Progenitor cell of endocrine pancreas (in vitro differentiated cells): ENCODE data around the gene GPER1. TPM values are rescaled to one million over a fixed set of nuclear protein-coding genes. Genes with fewer than 3 reads are reported as not detected.

Experiments used
- DNase-seq: peaks from one replicate; pipeline ENCODE4 v3.0.0; 2021; ENCODE audit warnings: low spot score; ENCODE audit not compliant: unreplicated experiment
- H3K27ac Mint-ChIP-seq: 2 replicates; pipeline ENCODE4 v1.8.0; 2021; ENCODE audit warnings: mild to moderate bottlenecking, moderate library complexity, mixed read lengths
- H3K27me3 Mint-ChIP-seq: 2 replicates; pipeline ENCODE4 v1.8.0; 2021; ENCODE audit warnings: mixed read lengths
- H3K36me3 Mint-ChIP-seq: 2 replicates; pipeline ENCODE4 v1.8.0; 2022; ENCODE audit warnings: mixed read lengths; ENCODE audit not compliant: insufficient read depth
- H3K4me1 Mint-ChIP-seq: 2 replicates; pipeline ENCODE4 v1.8.0; 2021; ENCODE audit warnings: low read depth, mixed read lengths
- H3K4me3 Mint-ChIP-seq: 2 replicates; pipeline ENCODE4 v1.8.0; 2021; ENCODE audit warnings: low read depth, mild to moderate bottlenecking, moderate library complexity, mixed read lengths
- H3K9me3 Mint-ChIP-seq: 2 replicates; pipeline ENCODE4 v1.8.0; 2021; ENCODE audit warnings: low read depth, mixed read lengths
- total RNA-seq: library from RNA; stranded (reverse); gene quantifications from 2 replicates; pipeline ENCODE4 v1.2.1, GENCODE V29; 2021
- TF ChIP-seq, protein P1 (sequence below): fragments of 200-600 bp; sonication (generic); IDR thresholded peaks from one replicate; pipeline ENCODE4 v1.5.0; 2021; ENCODE audit warnings: antibody characterized with exemption, mild to moderate bottlenecking; ENCODE audit not compliant: unreplicated experiment

GPER1 gene
- total RNA-seq, 1 donor from 2014 or later, result 0.50 TPM

DNA sequence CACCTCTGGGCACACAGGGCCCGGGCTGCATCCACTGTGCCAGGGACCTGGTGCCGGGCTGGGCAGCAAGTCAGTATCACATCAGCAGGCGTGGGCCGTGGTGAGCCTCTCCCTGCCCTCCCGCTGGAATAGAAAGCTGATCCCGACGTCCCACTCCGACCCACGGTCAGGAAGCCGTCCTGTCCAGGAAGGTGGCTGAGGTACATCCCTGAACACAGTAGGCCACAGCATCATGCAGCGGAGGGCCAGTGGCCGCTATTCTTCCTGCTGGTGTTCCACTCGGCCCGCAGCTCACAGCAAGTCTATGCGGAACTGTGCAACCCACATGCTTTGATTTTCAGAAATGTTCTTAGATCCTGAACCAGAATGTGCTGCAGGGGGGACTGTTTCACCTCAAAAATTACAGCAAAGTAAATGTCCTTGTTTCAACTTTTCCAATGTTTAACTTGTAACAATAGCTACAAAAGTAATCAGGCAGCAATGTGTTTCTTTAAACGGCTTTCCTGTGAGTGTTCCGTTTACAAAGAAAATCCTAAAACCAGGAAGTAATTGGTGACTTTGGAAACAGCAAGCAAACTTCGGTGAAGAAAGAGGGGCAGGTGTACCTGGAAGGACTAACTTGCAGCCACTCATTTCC lies 44.2 kb upstream of the GPER1 start:
- Mint-ChIP-seq H3K4me3 (peak overlapping the region; percentile 64), H3K27me3 (peaks cover 4% of the 10 kb centered on the region)

DNA sequence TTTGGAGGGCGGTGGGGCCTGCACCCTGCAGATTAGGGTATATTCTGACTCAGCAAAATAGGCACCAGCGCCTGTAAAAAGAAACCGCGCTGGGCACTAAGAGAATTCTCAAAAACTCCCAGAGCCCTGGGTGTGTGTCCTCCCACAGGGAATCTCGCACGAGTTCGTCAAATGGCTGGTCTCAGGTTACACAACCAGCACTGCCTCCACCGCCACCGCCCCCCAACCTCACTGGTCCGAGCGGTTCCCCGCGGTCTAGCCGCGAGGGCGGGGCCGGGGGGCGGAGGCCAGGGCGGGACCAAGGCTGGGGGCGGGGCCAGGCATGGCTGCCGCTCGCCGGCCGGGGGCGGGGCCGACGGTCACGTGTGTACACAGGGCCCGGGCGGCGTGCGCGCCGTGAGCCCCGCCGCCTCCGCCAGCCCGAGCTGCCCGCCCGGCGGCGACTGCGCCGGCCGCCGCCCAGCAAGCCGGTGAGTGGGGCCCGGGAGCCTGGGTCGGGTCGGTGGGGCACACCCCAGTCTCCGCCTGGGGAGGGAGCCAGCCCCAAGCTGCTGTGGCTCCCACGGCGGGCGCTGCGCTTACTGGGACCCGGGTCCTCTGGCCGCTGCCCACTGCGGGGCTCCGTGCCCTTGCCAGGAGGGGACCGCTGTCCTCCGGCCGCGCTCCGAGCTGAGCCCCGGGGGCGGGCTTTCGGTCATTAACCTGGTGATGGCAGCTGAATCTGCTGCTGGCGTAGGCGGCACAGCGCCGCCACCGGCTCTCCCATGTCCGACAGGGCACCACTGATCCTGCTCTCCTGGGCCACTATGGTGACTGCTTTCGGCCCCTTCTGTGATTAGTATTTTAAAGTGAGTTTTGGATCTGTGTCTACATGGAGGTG lies 43.5 kb upstream of the GPER1 start, which contains the start of gene GPR146:
Gene GPR146, plus strand, starts transcription at position 358 of the 880 bp plus-strand sequence. CDS start 12,970 bp downstream, outside the sequence.
- peak; percentile 98 for DNase-seq
- TF ChIP-seq, protein P1, sequence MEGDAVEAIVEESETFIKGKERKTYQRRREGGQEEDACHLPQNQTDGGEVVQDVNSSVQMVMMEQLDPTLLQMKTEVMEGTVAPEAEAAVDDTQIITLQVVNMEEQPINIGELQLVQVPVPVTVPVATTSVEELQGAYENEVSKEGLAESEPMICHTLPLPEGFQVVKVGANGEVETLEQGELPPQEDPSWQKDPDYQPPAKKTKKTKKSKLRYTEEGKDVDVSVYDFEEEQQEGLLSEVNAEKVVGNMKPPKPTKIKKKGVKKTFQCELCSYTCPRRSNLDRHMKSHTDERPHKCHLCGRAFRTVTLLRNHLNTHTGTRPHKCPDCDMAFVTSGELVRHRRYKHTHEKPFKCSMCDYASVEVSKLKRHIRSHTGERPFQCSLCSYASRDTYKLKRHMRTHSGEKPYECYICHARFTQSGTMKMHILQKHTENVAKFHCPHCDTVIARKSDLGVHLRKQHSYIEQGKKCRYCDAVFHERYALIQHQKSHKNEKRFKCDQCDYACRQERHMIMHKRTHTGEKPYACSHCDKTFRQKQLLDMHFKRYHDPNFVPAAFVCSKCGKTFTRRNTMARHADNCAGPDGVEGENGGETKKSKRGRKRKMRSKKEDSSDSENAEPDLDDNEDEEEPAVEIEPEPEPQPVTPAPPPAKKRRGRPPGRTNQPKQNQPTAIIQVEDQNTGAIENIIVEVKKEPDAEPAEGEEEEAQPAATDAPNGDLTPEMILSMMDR, result peak; percentile 71
- Mint-ChIP-seq H3K4me3 (peak within 1 kb of the TSS; percentile 70), H3K36me3 (no peaks in the 10 kb centered on the region), H3K27me3 (peaks cover 4% of the 10 kb centered on the region), H3K4me1 (peaks cover 48% of the 10 kb centered on the region), H3K9me3 (no peaks in the 10 kb centered on the region), H3K27ac (peak within 1 kb of the TSS; percentile 96)

More for the DNA sequence above, 44.2 kb upstream of the GPER1 start:
- TF ChIP-seq, protein P1, result no peak
- no peak for DNase-seq
- Mint-ChIP-seq H3K27ac (peak overlapping the region; percentile 96), H3K36me3 (no peaks in the 10 kb centered on the region), H3K9me3 (no peaks in the 10 kb centered on the region), H3K4me1 (peaks cover 48% of the 10 kb centered on the region)

DNA sequence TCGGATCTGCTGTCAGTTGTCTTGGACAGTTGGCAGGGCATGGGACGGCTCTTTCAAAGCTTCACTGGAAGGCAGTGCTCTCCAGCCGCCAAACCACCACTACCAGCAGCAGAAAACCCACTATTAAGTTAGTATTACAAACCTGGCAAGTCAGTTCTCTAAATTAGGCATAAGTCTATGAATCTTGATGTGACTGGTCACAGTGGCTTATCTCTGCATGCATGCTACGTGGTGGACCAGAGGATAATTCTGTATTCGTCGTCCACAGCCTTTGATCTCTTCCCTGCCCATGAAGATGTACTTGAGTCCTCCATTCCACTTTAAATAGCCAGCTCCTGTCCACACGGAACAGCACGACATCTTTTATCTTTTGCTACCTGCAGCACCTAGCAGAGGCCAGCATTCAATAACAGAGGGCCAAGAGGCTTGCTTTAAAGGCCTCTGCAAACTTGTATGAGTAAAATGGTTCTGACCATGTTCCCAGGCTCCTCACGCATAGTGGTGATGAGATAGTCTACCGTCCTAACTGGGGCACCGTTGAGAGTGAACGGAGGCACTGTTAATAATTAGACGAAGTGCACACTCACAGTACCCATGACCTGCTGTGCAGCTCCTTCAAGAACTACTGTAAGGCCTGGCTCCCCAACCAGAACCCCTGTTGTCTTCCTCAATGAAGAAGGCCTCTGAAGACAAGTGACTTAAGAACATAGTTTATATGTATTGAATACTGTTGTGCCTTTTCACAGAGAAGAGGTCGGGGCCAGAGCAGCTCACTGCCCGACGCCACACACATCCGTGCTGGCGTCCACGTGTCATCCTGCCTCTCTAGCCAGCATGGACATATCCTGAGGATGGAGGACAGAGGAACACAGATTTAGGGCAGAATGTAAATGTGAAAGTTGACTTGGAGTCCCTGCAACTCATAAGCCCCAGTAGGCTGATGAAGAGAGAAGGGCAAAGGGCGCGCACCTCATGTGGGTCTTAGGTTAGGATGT lies 42.5 kb upstream of the GPER1 start:
- Mint-ChIP-seq H3K27me3 (peaks cover 4% of the 10 kb centered on the region), H3K9me3 (no peaks in the 10 kb centered on the region), H3K27ac (peak overlapping the region; percentile 53), H3K4me1 (peaks cover 48% of the 10 kb centered on the region), H3K4me3 (peak overlapping the region; percentile 70), H3K36me3 (no peaks in the 10 kb centered on the region)
- TF ChIP-seq, protein P1, result no peak
- DNase-seq, result no peak

DNA sequence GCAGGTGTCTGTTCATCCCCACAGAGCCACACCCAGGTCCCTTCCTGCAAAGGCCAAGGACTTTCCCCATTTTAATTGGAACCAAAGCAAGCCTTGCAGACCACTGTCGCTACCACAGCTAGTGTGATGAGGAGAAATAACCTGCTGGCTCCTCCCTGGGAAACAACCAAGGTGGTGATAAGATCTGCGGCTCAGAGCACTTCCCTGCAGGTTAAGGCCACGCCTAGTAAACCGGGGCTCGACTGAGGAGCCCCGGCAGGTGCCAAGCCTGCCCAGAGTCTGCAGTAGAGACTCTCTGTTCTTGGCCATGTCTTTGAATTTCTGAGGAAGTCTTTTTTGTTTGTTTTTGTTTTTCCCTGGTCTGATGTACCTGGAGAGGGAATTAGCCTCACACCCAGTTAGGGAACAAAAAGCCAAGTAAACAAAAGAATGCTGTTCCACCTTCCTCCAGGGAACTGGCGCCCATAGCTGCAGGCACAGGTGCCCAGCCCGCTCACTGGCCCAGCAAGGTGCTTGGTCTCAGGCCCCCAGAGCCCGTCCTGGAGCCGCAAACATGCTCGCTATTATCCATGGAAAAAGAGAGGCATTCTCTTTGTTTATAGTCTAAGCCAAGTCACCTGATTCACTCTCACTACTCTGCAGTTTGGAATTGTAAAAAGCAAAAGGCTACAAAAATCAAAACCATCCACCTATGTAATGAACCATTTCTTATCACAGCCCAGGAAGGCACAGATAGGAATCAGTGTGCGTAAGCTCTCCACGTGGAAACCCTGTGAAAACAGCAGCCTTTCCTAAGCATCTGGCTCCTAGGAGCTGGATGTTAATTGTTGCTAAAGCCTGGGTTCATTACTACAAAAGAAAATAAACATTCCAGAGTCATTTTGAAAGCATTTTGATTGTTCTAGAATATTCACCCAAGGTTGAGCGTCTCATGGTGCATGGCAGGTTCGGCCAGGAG lies 40.9 kb upstream of the GPER1 start:
- Mint-ChIP-seq H3K9me3 (no peaks in the 10 kb centered on the region), H3K27me3 (no peaks in the 10 kb centered on the region), H3K4me1 (peaks cover 39% of the 10 kb centered on the region), H3K4me3 (no peak overlapping the region), H3K36me3 (no peaks in the 10 kb centered on the region), H3K27ac (no peak overlapping the region)
- DNase-seq, result no peak
- TF ChIP-seq, protein P1, result no peak
